HG03280 (cell line): ENCODE data around the gene BRD7.

Experiments used
- ATAC-seq: cut with Tn5 transposase; IDR thresholded peaks from one replicate; pipeline ENCODE4 v1.9.1; 2021; ENCODE audit warnings: mild to moderate bottlenecking, moderate library complexity; ENCODE audit not compliant: unreplicated experiment

BRD7 gene

DNA sequence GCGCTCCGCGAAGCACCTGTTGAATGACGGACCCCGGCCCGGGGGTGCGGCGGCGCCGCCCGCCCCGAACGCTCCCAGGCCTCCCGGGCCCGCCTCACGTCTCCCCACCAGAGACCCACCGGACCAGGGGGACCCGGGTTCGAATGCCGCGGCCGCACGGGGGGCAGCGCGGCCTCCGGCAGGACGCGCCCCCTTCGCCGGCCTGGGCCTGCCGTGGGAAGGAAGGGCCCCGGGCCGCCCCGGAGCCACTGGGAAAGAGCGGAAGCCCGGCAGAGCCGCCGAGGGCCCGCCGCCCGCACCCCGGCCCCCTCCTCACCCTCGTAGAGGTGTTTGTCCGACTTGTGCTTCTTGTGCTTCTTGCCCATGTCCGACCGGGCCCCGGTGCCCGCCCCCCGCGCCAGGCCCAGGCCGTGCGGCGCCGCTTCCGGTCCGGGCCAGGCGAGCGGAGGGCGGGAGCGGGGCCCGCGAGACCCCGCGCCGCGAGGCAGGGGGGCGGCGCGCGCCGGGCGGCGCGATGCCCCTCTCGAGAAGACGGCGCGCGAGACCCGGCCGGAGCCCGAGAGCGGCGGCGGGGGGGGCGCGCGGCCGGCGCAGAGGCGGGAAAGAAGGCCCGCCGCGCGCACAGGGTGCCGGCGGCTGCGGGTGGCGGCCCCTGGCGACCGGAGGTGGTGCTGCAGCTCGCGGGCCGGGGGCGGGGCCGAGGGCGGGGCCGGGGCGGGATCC lies at the start of gene BRD7:
TSS of gene BRD7 (minus strand) at position 579 of the 723 bp plus-strand sequence. CDS start at position 365, 214 bp downstream.
- ATAC-seq = peak; percentile 83

DNA sequence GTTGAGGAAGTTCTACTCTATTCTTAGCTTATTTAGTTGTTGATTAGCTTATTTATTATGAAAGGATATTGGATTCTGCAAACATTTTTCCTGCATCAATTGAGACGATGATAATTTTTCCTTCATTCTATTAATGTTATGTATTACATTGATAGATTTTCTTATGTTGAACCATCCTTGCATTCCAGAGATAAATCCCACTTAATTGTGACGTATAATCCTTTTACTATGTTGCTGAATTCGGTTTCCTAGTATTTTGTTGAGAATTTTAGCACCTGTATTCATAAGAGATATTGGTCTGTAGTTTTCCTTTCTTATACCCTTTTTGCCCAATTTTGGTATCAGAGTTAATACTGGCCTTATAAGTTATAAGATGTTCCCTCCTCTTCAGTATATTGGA lies 47.6 kb upstream of the BRD7 start:
- no peak for ATAC-seq

DNA sequence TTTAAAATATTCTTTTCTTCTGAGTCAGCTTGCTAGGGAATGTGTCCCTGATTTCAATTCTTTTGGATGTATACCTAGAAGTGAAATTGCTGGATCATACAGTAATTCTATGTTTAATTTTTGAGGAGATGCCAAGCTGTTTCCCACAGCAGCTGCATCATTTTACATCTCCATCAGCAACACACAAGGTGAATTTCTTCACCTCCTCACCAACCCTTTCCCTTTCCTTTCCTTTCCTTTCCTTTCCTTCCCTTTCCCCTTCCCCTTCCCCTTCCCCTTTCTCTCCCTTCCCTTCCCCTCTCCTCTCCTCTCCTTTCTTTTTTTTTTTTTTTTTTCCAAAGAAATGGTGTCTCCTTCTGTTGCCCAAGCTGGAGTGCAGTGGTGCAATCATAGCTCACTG lies 45.4 kb upstream of the BRD7 start:
- ATAC-seq = no peak

DNA sequence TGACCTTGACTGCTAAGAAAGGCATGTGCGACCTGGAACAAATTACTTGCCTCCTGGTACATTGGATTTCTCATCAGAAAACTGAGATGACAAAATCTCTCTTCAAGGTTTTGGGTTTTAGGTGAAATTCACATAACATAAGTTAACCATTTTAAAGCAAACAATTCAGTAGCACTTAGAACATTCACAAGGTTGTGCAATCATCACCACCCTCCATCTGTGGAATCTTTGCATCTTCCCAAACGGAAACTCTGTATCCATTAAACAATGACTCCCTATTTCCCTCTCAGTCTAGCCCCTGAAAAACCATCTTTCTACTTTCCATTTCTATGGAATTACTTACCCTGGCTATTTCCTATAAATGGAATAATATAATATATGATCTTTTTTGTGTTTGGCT lies 42.2 kb upstream of the BRD7 start:
- ATAC-seq = no peak

DNA sequence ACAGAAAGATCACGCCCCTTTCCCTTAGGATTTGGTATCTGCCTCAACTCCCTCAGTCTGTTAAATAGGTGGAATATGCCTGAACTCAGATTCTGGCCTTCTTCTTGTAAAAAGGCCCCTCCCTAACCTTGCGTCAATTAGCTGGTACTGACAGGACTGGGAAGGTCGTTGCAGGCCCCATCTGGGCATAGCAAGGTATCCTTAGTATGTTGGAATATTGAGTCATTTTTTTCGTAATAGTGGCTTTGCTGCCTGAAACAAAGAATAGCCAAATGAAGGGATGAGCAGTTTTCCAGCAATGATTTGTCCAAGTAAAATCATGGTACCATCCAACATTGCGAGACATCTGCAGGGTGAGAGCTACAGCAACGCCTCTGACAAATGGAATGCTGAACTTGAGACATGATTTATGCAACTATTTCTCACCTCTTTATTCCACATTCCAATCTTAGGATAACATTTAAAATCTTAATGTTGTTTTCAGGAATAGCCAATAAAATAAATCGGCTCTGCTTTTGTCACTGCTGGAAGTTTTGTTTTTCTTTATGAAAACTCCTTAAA lies 39.3 kb upstream of the BRD7 start:
- ATAC-seq = no peak

DNA sequence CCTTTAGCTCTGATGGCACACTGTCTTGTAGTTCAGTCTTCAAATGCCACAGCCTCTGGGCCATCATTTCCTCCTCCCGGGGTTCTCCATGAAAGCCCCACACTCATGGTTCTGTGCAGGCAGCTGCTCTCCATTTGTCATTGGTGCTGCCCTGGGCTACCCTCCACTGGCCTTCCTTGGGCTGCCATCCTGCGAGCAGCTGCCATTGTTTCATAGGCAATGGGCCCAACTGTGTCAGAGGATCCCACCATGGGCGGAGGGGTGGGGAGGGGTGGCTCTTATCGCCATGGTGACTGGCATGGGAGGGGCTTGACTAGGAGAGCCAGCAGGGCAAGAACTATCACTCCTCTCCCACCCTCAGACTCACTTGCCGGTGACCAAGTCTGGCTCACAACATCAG lies 38.6 kb upstream of the BRD7 start:
- ATAC-seq = no peak

DNA sequence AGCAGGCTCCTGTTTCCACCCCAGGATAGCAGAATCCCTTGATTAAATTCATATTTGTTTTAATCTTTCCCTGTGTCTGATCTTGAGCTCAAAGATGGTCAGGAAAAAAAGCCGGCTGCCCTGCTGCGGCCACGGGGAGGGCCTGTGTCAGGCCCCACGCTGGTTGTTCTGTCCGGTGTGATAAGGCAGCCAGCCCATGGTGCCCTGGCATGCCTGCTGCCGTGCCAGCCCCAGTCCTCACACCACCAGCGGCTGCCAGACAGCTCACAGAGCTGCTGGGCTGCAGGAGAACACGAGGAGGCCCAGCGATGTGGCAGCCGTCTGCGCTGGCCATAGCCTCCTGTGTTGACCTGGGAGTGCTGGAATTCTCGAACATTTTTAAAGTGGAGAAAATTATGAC lies 34.7 kb upstream of the BRD7 start:
- no peak for ATAC-seq

DNA sequence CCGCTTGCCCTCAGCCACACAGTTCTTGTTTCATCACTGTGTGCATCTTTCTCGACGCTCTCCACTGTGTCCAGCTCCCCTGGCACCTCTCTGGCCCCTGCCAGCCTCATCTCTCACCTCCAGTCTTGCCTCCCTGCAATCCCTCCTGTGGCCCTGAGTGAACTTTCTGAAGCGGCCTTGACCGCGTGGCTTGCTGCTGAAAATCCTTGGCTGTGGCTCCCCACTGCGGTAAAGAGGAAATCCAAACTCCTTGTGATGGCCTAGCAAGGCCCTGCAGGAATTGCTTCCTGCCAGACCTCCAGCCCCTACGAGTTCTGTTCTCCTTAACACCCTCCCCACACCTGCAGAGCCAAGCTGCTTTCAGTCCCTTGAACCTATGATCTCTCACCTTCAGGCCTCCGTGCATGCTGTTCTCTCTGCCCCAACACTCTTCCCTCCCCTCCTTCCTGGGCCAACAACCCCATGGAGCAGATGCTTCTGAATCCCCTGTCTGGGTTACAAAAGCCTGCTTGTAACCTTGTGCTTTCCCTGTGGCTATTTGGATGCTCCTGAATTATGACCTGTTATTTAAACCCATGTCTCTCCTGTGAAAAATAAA lies 33.6 kb upstream of the BRD7 start:
- no peak for ATAC-seq

DNA sequence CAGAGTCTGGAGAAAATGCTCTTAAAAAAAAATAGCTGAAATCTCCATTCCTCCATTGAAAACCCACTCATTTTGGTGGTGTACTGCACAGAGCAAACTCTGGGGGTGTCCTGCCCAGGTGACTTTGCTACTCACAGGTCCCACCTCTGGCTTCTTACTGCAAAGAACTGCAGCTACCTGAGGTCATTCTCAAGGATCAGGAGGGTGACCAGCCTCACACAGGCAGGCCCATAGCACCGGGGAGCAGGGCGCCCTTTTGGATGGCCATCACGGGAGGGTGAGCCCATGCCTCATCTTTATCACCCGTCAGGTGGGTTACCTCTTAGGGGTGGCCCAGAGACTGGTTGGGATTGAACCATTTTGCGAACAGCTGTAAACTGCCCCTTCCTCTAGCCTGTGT lies 32.6 kb upstream of the BRD7 start:
- no peak for ATAC-seq

DNA sequence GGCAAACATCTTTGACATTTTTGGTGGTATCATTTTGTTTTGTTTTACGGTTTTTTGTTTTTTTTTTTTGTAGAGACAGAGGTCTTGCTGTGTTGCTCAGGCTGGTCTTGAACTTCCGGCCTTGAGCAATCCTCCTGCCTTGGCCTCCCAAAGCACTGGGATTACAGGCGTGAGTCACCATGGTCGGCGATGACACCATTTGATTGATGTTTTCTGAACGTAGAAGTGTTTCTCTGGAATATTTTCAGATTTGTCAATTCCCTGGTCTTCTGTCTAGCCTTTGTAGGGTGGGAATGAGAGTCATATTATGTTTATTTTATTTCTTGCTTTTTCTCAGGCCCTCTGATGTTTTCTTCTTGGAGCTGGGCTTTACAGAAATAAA lies 32.2 kb upstream of the BRD7 start:
- no peak for ATAC-seq

DNA sequence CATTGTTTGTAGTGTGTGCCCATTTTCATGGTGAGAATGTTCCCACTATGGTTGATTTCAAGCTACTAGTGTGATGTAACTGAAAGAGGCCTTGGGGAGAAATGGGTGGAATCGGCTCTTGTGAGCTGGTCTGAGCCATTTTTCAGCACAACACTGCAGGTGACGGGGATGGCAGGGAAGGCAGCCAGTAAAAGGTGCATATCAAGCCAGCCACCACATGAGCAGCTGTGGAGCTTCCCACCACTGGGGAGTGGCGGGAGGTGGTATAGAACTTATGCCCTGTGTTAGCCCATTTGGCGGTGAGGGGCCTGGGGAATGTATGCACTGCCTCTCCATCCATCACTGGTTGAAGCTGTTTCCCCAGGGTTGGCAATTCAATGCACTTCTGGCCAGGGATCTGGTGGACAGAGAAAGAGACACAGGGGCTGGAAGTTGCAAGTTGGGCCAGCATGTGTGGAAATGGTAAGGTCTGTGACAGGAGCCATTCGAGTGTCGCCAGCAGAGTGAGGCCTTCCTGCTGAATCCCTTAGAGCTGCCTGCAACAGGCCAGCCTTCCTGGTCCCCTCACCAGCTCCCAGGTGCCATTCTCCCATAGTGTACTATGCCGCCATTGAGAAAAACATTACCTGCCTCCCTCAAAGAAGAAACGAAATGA lies 31.7 kb upstream of the BRD7 start:
- no peak for ATAC-seq

DNA sequence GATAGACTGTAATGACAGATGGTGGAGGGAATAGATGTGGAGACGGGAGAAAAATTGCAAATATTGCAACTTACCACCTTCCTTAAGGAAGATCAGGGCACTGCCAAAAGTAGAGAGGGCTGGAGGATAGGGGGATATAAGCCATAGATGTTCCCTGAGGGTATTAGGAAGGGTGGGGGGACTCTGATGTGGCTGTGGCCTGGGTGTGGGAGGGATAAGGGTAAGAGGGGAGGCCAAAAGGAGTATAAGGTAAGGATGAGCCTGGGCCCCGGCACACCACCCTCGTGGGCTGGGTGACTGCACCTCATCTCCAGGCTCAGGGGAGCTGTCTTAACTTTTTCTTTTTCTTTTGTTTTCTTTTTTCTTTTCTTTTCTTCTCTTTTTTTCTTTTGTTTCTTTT lies 30.6 kb upstream of the BRD7 start:
- no peak for ATAC-seq

DNA sequence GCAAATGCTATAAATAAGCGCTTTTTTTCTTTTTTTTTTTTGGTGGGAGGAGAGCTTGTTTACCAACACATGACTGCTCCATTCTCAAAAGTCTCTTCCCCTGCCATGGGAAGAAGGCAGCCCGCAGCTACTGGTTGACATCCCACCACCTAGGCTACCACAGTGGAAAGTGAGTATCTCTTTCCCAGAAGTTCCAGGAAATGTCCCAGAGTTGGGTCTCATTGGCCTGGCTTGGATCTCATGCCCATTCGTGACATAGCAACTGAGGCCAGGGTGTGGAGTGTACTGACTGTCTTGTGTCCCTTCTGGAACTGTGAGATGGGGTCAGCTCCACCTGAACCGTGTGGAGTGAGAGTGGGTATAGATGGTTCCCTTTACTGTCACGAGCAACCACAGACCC lies 29.5 kb upstream of the BRD7 start:
- ATAC-seq = no peak

DNA sequence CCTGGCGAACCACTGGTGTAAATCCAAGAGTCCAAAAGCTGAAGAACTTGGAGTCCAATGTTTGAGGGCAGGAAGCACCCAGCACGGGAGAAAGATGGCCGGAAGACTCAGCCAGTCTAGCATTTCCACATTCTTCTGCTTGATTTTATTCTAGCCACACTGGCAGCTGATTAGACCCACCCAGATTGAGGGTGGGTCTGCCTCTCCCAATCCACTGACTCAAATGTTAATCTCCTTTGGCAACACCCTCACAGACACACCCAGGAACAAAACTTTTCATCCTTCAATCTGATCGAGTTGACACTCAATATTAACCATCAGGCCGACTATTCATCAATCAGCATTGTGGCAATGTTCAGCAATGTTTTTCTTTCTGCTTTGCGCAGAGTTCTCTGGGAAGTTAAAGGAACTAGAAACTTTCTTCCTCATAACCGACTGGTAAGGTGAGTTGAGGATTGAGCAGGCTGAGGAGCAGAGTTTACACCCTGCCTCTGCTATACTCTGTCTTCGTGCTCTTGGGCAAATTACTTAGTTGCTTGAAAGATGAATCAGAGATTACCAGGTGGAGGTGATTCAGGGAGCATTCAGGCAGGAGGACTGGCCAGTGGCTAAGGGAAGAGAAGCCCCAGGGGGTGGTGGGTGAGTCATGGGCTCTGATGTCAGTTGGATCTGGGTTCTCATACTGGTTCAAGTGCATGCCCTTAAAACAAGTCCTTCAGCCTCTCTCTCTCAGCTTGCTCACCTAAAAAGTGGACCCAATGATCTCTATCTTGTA lies 28.2 kb upstream of the BRD7 start:
- ATAC-seq = no peak

DNA sequence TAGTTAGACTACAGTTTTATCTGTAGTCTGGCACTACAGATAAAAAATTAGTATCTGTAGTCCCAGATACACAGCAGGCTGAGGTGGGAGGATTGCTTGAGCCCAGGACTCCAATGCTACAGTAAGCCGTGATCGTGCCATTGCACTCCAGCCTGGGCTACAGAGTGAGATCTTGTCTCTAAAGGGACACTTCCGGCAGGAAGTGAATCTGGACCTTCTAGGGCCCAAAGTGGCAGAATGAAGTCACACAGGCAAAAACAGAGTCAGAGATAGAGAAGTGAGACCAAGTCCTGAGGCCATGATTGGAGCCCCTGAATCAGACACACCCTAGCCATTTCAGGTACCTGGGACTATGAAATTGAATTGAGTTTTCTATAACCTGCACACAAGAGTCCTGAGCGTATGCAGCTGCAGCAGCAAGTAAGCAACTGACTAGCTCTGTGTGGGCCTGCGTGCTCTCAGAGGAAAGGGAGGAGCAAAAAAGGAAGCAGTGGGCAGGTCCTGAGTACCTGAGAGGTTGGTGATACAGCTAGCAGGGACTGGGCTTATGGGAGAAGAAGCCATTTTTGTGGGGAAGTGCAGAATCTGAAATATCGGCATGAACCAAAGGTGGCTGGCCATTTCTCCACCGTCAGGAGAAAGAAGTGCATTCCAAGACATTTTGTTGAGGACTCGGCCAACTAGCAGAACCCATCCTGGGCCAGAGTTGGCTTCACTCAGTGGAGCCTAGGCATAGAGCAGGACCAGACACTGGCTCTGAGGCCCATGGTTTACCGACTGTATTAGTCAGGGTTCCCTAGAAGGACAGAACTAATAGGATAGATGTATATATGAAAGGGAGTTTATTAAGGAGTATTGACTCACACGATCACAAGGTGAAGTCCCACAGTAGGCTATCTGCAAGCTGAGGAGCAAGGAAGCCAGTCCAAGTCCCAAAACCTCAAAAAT lies 27.2 kb upstream of the BRD7 start:
- no peak for ATAC-seq

DNA sequence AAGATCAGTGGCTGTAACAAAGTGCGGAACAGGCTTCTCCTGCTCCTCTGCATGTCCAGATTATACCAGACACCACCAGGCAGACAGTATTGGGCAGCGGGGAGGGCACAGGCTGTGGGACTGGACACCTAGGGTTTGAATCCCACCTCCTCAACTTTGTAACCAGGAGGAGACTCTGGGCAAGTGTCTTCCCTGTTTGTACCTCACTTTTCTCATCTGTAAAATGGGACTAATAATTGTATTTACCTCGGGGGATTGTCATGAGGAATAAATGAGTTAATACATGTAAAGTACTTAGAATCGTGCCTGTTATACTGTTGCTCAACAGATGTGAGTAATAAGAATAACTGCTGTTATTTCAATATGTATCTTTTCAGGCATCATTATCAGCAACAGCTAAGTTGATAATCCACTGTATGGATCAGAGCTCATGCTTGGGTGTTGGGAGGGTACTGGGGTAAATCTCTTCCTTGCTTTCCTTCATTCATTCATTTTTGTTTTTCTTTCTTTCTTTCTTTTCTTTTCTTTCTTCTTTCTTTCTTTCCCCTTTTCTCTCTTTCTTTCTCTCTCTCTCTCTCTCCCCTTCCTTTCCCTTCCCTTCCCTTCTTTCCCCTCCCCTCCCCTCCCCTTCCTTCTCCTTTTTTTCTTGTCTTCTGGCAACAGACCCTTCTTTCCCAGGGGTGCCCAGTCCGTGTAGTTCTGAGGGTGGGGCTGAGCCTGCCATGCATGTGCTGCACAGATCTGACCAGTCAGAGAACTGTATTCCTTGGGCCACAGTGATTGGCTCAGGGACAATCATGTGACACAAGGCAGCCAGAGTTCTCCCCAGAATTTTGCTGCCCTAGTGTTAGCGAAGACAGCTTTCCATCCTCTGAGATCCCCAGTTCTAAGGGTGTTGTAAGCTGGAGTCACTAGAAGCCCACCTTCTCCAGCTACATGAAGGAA lies 25.3 kb upstream of the BRD7 start:
- no peak for ATAC-seq

DNA sequence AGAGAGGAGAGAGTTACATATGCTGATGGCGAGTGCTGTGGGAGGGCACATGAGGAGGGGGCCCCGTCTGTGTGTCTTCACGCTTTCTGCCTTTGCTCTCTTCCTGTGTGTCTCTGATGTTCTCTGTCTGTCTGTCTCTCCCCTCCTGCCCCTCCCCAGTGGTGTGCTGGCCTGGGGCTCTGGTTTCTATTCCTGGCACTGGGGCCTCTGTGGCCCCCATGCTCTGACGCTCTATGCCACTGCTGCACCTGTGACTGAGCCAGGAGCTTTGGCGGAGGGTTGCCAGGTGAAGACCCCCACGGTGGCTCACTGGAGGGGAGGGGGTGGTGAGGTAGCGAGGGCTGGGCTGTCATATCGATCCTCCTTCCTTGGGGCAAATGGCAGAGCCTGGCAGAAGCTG lies 24.6 kb upstream of the BRD7 start:
- no peak for ATAC-seq

DNA sequence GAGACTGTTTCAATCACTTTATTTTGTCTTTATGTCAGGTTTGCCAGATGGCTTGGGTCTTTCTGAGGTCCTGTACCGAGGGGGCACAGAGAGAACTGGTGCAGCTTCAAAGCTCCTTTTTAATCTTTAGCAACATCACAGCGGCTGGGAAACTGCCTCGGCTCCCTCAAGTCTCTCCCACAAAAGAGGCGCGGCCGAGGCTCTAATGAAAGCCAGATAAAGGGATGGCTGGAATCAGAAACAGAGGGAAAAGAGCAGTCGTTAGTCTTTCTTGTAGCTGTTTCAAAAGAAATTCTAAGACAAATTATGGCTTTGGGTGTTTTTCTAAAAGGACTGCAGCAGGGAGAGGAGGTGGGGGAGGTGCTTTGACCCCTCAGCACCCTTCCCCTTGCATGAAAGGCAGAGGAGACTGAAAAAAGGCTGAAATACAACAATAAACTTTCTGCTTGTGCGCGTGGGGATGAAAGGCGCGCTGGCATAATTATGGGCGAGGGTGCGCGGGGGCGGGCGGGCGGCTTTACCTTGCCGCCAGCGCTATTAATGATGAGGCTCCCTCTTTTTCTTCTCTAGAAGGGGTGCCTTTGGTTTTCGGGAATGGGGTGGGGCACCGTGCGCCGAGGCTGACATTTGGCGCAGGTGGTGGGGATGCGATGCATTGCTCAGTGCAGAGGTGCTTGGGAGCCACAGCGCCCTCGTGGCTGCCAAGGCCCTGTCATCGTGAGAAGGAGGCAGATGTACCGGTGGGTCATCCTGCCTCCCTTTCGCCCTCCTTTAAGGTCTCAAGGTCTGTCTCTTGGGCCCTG lies 22.3 kb upstream of the BRD7 start:
- no peak for ATAC-seq
